DND-41 (cell line): ENCODE results near the gene MEGF11.
A peak's percentile ranks its signal among the peaks of the same experiment; 100 is the strongest.

Experiments
- ATAC-seq: fragments of 200-7000 bp; cut with Tn5 transposase; 3 replicates; pipeline ENCODE4 v1.9.1; 2021; ENCODE audit warnings: low read depth; ENCODE audit not compliant: insufficient read depth
- DNase-seq: peaks from one replicate; pipeline ENCODE4 v3.0.0-alpha.2; 2020
- H2AFZ ChIP-seq: 2 replicates; pipeline ENCODE4 v1.6.0; 2012; ENCODE audit warnings: low read depth, low read length
- H3K27ac ChIP-seq: 2 replicates; pipeline ENCODE4 v1.5.1; 2012; ENCODE audit warnings: low read length, inconsistent platforms
- H3K27me3 ChIP-seq: fragments of 200-600 bp; sonication (generic); 2 replicates; pipeline ENCODE4 v1.6.0; 2012; ENCODE audit warnings: low read length, mild to moderate bottlenecking, inconsistent platforms; ENCODE audit not compliant: insufficient read depth, poor library complexity
- H3K36me3 ChIP-seq: 2 replicates; pipeline ENCODE4 v1.5.1; 2012; ENCODE audit warnings: low read length, inconsistent platforms; ENCODE audit not compliant: insufficient read depth
- H3K4me1 ChIP-seq: 2 replicates; pipeline ENCODE4 v1.5.1; 2012; ENCODE audit warnings: mild to moderate bottlenecking, low read length; ENCODE audit not compliant: insufficient read depth
- H3K4me2 ChIP-seq: 2 replicates; pipeline ENCODE4 v1.6.0; 2012; ENCODE audit warnings: mild to moderate bottlenecking, moderate library complexity, low read length, inconsistent platforms; ENCODE audit not compliant: insufficient read depth
- H3K4me3 ChIP-seq, 2 experiments: fragments of 200-600 bp in 1 of 2; shearing (Covaris generic) in 1 of 2; 2 replicates each; pipeline ENCODE4 v1.5.1; 2012 to 2016; ENCODE audit warnings: inconsistent platforms in 2 of 2, low read length in 2 of 2, mild to moderate bottlenecking in 2 of 2, low read depth in 1 of 2, moderate library complexity in 1 of 2
- H3K79me2 ChIP-seq: 2 replicates; pipeline ENCODE4 v1.6.0; 2012; ENCODE audit warnings: low read length, inconsistent platforms; ENCODE audit not compliant: insufficient read depth
- H3K9ac ChIP-seq: 2 replicates; pipeline ENCODE4 v1.6.0; 2012; ENCODE audit warnings: low read depth, mild to moderate bottlenecking, inconsistent platforms, low read length, moderate library complexity
- H3K9me3 ChIP-seq: 2 replicates; pipeline ENCODE4 v1.5.1; 2012; ENCODE audit warnings: low read length, moderate library complexity, mild to moderate bottlenecking, inconsistent platforms; ENCODE audit not compliant: insufficient read depth, severe bottlenecking
- H4K20me1 ChIP-seq: 2 replicates; pipeline ENCODE4 v1.6.0; 2012; ENCODE audit warnings: low read length; ENCODE audit not compliant: insufficient read depth
- CTCF ChIP-seq: IDR thresholded peaks from 2 replicates; pipeline ENCODE4 v1.5.1; 2012; ENCODE audit warnings: borderline replicate concordance, low read length, moderate library complexity, mild to moderate bottlenecking; ENCODE audit not compliant: poor library complexity, severe bottlenecking; ENCODE audit errors: extremely low read depth
- EZH2 ChIP-seq: IDR thresholded peaks from 3 replicates; pipeline ENCODE4 v1.6.1; 2012; ENCODE audit warnings: borderline replicate concordance, low read depth, mild to moderate bottlenecking, moderate library complexity, low read length, inconsistent platforms; ENCODE audit not compliant: severe bottlenecking

Gene MEGF11

DNA sequence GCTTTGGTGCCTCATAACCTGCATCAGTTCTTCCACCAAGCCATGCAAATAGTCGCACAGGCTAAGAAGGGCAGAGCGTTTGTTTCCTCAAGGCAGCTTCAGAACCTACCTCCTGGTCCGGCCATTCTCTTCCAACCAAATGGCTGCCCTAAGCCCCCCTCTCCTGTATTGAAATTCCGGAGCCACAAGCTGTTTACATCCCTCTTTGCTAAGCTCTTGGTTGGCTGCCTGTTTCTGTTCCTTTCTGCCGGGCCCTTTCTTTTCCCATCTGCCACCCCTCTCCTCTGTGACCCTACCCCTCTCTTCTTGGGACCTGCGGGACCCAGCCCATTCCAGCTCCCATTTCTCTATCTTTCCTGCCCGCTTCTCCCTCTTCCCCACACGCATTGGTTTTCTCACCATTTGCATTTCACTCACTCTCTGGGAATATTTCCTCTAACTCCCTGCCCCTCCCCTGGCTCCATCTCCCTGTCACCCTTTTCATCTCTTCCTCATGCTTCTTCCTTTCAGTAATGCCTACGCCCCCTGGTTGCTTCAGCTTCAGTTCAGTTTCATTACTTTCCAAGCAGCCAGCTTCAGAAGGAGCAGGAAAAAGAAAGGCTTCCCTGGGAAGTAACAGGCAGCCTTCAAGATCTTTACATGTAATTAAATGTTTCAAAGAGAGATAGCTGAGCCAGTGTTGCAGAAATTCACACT, 270.8 kb downstream of the MEGF11 start:
- Histone ChIP-seq H3K27me3 (peaks cover 13% of the 10 kb centered on the region), H2AFZ (no peak overlapping the region), H3K9ac (no peak overlapping the region), H3K4me3 (no peak overlapping the region), H4K20me1 (0 out of 2 replicates have a peak, but pooled peaks cover 3% of the 10 kb centered on the region), H3K9me3 (no peaks in the 10 kb centered on the region), H3K4me2 (no peak overlapping the region), H3K4me1 (no peaks in the 10 kb centered on the region), H3K27ac (no peak overlapping the region), H3K79me2 (no peaks in the 10 kb centered on the region), H3K36me3 (no peaks in the 10 kb centered on the region)
- TF ChIP-seq CTCF, result no peak
- no peak for TF ChIP-seq EZH2
- DNase-seq (no peak), ATAC-seq (no peak)

GRCh38 chr15:65981837-65982626, 271.5 kb downstream of the MEGF11 start:
- 0 out of 2 replicates have a peak, but pooled peaks cover 3% of the 10 kb centered on the region for H4K20me1 ChIP-seq
- no peak overlapping the region; the same call in 1 of the 2 replicates for H3K4me2 ChIP-seq
- no peak overlapping the region for H3K9ac ChIP-seq
- H2AFZ ChIP-seq, result no peak overlapping the region
- H3K36me3 ChIP-seq, result no peaks in the 10 kb centered on the region
- no peak overlapping the region for H3K4me3 ChIP-seq
- no peaks in the 10 kb centered on the region for H3K9me3 ChIP-seq
- peaks cover 13% of the 10 kb centered on the region for H3K27me3 ChIP-seq
- ATAC-seq, result peak; percentile 72
- no peaks in the 10 kb centered on the region for H3K4me1 ChIP-seq
- H3K79me2 ChIP-seq, result no peaks in the 10 kb centered on the region
- TF ChIP-seq CTCF (peak; percentile 25), EZH2 (no peak)
- no peak overlapping the region for H3K27ac ChIP-seq
- peak; percentile 35 for DNase-seq

GRCh38 chr15:65980824-65981456, 272.6 kb downstream of the MEGF11 start:
- no peak overlapping the region for H3K4me2 ChIP-seq

More at GRCh38 chr15:65980824-65981456, 272.6 kb downstream of the MEGF11 start:
- TF ChIP-seq CTCF (peak; percentile 72), EZH2 (no peak)
- Histone ChIP-seq H3K27me3 (peaks cover 13% of the 10 kb centered on the region), H3K79me2 (no peaks in the 10 kb centered on the region), H3K9ac (no peak overlapping the region), H3K27ac (no peak overlapping the region), H3K9me3 (no peaks in the 10 kb centered on the region), H3K4me1 (no peaks in the 10 kb centered on the region), H3K36me3 (no peaks in the 10 kb centered on the region), H3K4me3 (no peak overlapping the region), H2AFZ (no peak overlapping the region), H4K20me1 (0 out of 2 replicates have a peak, but pooled peaks cover 3% of the 10 kb centered on the region)
- ATAC-seq (peak; percentile 64; the same call in 2 of the 3 replicates), DNase-seq (peak; percentile 28)
